SK-N-DZ (cell line): Measurements from ENCODE around the gene RWDD2A.
A peak's percentile ranks its signal among the peaks of the same experiment; 100 is the strongest.

Experiments
- DNase-seq: peaks from one replicate; pipeline ENCODE4 v3.0.0-alpha.2; 2015; ENCODE audit warnings: low spot score

RWDD2A gene

DNA sequence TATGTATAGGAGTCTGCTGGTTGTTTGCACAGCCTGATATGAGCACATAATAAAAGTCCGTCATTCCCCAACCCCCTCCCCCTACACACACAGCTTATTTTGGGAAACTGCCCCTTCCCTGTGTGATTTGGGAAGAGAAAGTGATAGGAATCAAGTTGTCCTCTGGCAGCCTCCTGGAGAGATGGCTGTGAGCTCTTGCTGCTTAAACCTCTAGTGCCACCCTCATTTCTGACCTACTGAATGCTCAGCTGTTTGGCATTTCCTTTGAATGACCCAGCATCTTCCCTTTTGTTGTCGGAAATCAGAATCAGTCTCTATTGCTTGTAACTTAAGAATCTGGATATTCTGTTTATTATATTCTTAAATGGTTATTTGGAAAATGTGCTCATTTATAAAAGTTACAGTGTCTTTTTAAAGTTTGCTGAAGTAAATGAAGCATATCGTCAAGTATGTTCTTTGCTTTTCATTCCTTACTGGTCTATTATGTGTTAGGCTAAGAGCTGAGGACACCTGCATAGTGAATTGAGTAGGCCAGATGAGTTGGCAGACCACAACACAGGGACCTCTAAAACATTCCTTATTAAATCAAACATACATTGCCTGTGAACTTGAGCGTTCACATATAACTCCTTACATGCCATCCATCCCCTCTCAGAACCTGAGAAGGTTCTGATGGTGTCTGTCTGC, 5.5 kb downstream of the RWDD2A start:
- no peak for DNase-seq

DNA sequence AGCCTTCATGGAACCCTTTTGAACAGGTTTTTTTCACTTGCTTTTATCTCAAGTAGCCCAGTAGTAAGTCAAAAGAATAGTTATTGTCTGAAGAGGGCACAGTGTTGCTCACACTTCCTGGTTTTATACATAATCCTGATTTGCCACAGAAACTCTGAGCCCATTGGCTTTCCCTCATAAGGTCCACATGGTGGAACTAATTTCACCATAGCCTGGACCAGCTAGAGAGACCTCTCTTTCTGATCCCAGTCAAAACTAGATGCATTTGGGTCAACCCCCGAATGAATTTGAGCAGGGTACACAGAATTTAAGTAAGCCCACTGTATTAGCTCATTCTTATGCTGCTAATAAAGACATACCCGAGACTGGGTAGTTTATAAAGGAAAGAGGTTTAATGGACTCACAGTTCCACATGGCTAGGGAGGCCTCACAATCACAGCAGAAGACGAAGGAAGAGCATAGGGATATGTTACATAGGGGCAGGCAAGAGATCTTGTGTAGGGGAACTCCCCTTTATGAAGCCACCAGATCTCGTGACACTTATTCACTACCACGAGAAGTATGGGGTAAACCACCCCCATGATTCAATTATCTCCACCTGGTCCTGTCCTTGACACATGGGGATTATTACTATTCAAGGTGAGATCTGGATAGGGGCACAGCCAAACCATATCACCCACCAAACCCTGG, 6.2 kb downstream of the RWDD2A start:
- no peak for DNase-seq

DNA sequence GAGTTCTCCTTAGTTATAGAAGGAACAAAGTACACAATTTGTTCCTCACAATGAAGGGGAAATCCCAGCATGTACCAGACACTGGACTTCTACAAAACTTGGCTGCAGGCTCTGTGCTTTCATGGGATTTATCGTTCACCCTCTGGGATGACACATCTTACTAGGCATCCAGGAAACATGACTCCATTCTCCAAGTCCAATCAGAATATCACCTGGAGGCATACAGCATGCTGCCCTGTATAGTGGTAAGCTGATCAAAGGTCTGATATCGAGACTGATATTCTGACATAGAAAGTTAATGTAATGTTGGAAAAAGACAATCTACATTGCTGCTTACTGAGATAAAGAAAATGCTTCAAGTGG, 6.7 kb downstream of the RWDD2A start:
- DNase-seq: no peak

DNA sequence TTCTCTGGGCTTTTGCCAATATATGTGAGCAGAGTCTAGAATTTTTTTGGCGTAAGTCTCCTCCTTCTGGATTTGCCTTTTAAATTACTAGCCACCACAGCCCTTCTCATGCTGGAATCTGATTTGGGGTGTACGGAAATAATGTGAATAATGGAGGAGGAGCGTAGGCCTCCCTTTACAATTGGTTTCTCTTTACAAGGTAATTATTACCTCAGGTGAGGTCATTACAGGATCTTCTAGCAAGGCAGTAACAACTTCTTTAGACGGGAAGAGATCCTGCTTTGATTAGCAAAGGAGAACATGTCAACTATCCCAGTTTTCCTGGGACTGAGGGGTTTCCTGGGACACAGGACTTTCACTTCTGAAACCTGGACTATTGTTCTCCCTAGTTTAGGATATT, 8.9 kb downstream of the RWDD2A start:
- DNase-seq: no peak

DNA sequence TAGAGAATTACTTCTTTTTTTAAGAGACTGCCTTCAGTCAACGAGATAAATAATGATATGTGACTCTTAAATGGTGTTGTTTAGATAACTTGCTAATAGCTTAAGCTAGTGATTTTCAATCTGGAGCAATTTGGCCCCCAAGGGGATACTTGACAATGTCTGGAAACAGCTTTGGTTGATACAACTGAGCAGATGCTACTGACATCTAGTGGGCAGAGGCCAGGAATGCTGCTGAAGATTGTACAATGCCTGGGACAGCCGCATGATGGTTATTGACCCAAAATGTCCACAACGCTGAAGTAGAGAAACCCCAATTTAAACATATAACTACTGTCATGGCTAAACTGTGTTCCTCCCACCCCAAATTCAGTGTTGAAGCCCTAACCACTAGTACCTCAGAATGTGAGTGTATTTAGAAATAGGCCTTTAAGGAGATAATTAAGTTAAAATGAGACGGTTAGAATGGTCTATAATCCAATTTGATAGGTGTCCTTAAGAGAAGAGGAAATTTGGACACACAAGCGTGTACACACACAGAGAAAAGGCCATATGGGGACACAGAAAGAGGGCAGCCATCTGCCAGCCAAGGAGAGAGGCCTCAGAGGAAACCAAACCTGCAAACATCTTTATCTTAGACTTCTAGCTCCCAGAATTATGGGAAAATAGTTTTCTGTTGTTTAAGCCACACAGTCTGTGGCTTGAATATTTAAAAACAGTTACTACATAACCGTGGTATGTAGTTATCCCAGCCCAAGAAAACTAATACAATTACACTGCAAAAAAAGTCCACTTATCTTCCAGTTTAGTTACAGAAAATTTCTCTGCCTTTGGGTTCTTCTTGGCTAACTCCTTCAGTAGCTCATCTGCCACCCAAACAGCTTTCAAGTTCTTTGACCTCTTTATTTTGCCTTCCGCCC, 22.2 kb downstream of the RWDD2A start:
- peak; percentile 88 for DNase-seq

DNA sequence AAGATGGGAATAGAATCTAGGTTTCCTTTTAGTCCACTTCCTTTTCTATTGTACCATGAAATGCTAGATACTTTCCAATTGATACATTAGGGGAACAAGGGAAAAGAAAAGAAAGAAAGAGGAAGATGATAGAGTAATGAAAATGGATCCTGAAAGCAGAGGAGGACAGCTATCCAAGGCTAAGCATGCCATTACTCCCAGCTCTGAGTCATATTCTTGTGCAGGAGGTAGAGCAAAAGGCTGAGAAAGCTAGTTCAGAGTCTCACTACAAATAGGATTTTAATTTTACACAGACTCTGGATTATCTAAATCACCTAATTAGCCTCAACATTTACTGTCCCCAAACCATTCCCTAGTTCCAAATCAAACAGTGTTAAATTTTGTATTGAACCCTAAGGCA, 23.6 kb downstream of the RWDD2A start:
- DNase-seq: no peak

DNA sequence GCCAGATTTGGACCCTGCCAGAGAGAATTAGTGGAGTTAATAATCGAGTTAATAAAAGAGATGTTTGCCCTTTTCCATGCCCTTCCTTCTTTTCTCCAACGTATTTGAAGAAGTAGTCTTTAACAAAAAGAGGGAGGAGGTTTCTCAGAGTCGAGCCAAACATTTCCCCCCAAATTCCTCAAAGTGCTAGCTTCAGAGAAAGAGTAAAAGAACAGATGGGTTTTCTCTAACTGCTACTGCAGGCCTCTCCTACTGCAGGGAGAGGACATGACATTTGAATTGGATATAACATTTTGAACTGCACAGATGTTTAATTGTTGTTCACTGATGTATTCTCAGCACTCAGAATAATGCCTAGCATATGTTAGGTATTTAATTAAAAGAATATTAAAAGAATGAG, 25.5 kb downstream of the RWDD2A start:
- no peak for DNase-seq

DNA sequence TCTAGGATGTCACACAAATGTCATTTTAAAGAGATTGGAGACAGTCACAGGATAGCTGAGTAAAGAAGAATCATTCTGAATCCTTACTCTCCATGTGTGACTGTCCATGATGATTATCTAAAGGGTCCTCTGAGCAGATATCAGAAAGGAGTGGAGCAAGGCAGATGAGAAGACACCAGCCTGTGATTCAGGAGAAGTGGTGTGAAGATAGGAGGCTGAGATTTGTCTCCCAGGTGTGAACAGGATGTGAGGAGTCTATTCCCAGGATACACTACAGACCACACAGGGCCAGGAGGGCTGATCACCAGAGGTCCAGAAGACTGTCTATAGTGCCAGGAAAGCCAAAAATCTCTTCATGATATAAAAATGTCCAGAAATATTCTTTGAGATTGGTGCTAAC, 27.0 kb downstream of the RWDD2A start:
- DNase-seq: no peak

DNA sequence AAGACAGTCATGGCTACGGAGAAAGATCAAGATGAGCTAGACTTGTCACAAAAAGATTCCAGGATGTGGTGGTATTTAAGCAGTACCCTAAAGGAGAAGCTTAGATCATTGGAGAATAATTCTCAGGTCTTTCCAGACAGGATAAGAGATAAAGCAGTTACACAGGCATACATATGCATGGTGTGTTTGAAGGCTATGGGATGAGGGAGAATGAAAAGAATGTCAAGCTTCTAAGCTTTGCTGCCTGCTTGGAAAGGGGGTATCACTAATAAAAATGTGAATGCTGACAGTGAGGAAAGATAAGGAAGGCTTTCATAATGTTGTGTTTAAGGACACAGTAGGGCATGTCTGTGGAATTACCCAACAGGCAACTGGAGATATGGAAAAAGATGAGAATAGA, 28.1 kb downstream of the RWDD2A start:
- DNase-seq: no peak

DNA sequence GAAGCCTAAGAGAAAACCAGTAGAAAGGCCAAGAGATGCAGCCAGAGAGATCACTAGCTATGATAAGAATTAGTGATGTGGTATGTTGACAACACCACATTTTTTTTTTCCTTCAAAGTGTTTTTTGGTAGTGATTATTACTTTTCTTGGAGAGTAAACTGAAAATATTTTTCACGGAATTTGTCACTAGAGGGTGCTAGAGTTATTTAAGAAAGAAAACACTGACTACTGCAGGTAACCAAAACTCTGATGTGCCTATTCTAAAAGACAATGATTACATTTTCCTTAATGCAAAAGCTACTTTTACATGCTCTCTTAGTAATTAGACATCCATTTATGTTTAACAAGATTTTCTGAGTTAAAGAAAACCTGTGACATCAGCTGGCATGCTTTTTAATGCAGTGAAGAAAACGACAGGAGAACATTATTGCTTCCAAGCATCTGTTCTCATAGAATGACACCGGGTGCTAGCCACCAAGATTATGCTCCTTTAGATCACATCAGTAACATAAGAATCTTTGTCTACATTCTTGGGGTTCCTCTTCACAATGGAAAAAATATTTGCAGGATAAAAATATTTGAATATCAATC, 28.8 kb downstream of the RWDD2A start:
- peak; percentile 55 for DNase-seq

DNA sequence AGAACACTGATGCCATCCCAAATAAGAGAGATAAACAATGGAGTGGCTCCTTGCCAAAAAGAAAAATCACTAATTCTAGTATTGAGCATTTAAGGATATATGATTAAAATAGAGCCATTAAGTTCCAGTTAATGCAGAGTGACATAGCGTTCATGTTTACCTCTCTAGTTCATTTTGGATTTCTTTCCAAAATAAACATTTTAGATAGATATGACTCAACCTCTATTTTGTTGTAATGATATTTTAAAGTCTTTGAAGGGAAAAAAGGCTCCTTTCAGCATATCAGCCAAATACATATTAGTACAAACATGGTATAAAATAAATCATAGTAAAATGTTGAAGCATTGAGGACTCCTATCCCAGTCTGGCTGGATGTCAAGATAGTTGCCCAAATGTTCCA, 33.4 kb downstream of the RWDD2A start:
- DNase-seq: no peak

DNA sequence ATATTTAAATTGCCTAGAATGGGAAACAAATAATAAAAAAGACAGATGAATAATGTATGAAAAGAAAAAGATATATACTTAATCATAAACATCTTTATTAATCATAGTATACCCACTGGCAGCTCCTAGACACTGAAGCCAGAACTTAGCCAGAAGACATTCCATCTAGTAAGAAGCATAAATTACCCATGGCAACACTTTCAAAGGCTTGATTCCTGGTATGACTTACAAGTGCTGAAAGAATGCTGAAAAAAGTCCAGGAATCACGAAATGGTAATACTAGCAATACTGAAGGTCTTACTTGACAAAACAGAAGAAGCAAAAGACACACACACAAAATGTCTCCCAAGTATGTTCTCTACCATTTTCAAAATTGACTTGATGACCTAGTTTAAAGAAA, 38.0 kb downstream of the RWDD2A start:
- DNase-seq: no peak

DNA sequence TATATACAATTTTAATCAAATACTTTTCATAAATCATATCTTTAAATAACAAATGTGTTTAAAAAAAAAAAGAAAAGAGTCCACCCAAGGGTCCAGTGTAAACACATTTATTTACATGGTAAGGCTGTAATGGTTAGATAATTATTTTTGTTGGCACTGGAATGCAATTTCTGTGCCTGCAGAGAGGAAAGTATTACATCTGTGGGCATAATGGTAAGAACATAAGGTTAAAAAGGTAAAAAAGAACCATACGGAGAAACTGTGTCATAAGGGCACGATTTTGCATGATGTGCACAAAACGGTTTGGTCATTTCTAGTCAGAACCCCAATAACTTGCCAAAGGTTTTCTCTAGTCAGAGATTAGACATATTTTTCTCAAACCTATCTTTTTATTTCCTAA, 54.3 kb downstream of the RWDD2A start:
- no peak for DNase-seq
